Activated CD4-positive, alpha-beta T cell treated with anti-CD3 and anti-CD28 coated beads, Interleukin-2, Interleukin-6, amounts not matched to agents 100 ng/mL and 50 ng/mL, durations not matched to agents 16 hours and 8 hours (primary cell): ENCODE measurements around the gene YAE1.
A peak's percentile ranks its signal among the peaks of the same experiment; 100 is the strongest.

Source experiments
- DNase-seq: peaks from one replicate; pipeline ENCODE4 v3.0.0-alpha.2; 2020

Gene YAE1

DNA sequence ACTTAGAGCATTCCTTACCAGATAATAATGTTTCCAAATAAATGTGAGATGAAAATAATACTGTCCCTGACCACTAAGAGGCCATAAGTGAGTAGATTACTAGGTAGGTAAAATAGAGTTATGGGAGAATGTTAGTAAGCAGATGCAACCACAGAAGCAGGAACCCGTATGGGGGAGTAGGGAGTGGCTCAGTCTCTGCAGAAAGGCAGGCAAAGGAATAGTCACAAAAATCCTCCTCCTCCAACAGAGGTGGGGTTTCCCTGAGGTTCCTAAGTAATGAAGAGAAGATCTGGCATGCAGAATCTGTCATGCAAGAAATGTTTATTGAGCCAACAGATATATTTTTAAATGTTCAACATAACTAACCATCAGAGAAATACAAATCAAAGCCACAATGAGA, 9.0 kb upstream of the YAE1 start:
- DNase-seq, result no peak

DNA sequence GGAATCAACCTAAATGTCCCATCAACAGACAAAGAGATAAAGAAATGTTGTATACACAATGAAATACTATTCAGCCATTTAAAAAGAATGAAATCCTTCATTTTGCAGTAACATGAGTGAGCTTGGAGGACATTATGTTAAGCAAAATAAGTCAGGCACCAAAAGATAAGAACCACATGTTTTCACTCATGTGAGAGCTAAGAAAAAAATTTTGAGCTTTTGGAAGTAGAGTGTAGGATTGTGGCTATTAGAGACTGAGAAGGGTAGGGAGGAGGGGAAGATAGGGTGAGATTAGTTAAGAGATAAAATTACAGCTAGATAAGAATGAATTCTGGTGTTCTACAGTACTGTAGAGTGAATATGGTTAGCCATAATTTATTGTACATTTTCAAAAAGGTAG, 8.3 kb upstream of the YAE1 start:
- no peak for DNase-seq

GRCh38 chr7:39560408-39560807, 5.8 kb upstream of the YAE1 start:
- no peak for DNase-seq

DNA sequence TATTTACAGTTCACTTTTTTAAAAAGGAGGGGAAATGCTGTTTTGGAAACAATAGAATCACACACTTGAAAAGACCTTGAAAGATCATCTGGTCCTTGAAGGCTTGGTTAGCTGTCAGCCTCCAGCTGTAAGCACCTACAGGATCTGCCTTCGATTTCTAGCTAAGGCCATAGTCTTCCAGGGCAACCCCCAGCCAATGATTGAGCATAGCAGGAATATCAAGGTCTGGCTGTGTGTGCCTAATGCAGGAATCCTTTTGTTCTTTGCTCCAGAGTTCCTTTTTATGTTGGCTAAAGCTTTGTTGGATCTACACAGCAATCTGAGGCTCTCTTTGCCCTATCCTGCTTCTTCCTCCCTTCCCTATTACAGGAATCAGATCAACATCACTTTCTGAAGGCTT, 5.2 kb upstream of the YAE1 start:
- DNase-seq, result no peak

DNA sequence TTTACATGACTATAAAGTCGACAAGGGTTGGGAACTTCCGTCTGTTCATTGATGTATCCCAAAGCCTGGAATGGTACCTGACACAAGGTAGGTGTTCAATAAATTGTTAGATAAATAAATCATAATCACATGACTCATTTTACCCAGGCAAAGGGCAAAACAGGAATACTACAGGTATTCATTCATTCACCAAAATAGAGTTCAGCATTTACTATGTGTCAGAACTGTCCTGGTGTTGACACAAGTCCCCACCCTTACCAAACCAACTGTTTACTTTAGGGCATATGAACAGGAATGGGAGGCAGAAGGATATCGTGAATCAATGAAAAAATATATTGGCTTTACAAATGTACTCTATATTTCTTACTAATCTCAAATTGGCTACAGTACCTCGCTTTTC, 666 bp upstream of the YAE1 start:
- DNase-seq, result peak; percentile 15

GRCh38 chr7:39567294-39567693, 1.1 kb downstream of the YAE1 start:
- DNase-seq, result no peak

GRCh38 chr7:39574673-39575349, 8.6 kb downstream of the YAE1 start:
- DNase-seq, result no peak

GRCh38 chr7:39577229-39577874, 11.1 kb downstream of the YAE1 start:
- no peak for DNase-seq

DNA sequence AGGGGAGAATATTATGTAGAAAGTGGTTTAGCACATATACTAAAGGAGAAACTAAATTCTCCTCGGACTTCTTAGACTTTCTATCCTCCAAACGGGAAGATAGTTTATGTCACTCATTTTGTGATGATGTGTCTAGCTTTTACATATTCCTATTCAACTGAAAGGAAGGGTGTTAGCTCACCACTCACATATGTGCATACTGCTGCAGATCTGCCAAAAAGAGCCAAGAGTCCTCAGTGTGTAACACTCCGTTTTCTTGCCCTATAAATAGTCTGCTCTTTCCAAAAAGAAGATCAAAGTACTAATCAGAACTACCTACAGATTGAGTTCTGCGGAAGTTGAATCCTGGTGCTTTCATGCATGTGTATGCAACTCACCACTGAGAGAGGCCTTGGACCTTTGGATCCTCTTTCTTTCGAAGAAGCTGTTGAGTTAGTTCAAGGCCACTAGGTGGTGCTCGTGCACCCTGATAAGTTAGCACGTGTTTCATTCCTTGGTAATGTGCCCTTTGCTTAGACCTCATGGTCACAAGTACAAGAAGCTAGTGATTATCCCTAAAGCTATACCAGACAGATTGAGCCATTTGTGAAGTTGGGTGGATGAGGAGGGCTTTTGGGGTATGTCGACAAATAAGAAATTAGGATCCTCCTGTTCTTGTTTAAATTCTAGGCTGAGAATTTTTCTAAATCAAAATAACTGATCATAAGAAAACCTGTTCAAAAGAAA, 14.1 kb downstream of the YAE1 start:
- DNase-seq, result peak; percentile 87

DNA sequence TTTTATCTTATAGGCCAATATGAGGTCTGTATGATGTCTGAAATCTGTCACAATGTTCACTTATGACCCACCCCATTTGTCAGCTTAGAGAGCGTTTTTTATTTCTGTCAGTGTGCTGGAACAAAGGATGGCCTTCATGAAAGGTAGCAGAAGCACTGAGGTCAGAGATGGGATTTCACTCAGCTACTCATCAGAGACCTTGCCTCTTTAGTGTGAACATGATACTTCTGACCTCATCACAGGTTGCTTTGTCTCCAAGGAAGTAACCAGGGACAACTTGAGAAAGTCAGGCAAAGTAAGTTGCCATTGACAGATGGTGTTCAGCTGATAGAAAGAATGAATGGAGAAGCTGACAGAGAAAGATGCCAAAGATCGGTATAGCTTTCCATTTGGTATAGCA, 16.3 kb downstream of the YAE1 start:
- no peak for DNase-seq

- no peak for DNase-seq
These were observed 17.3 kb downstream of the YAE1 start for GRCh38 chr7:39583539-39583938.

DNA sequence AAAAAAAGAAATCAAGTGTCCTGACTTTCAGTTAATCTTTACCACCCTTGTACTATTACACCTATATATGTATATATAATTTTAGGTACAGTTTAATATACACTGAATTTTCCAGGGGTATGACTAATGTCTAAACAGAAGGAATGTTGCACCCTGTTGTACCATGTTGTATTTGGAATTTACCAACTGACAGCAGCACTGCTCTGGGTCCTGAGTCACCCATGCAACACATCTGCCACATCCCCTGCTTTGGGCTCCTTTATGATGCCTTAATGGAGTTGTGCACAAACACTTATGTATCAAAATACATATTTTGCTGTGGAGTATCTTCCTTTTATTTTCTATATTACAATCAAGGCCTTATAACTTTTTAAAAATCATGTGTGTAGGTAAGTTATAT, 21.2 kb downstream of the YAE1 start:
- DNase-seq, result no peak

GRCh38 chr7:39588416-39588815, 22.2 kb downstream of the YAE1 start:
- DNase-seq, result no peak

- DNase-seq, result peak; percentile 90
These were observed 23.3 kb downstream of the YAE1 start for GRCh38 chr7:39589323-39590111.

DNA sequence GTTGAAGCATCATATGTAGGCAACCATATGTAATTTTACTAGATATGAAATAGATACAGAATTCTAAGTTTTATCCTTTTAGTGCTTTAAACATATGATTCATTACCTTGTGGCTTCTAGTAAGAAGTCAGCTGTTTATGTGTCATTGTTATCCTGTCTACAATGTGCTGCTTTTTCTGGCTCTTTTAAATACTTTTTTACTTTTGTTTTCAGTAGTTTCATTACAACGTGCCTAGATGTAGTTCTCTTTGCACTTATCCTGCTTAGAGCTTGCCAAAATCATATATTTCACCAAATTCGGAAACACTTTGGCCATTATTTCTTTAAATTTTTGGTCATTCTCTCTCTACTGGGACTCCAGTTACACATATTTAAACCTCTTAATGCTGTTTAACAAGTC, 26.4 kb downstream of the YAE1 start:
- DNase-seq, result peak; percentile 20

- no peak for DNase-seq
These were observed 28.9 kb downstream of the YAE1 start for GRCh38 chr7:39594988-39595620.

- no peak for DNase-seq
These were observed 36.1 kb downstream of the YAE1 start for GRCh38 chr7:39602351-39602750.

DNA sequence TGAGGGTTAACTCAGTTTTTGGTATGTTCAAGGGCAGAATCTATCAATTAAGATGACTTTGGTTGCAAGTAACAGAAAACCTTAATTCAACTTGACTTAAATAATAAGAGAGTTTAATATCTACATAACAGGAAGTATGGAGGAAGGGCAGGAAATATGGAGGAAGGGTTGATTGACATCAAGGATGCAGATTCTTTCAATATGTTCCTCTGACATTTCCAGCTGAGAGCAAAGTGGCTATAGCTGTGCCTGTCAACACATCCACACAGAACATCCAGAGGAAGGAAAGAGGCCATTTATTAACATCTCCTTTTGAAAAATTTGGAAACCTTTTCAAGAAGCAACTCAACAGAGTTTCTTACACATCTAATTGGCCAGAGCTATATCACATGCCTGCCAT, 37.7 kb downstream of the YAE1 start:
- DNase-seq, result no peak

GRCh38 chr7:39605087-39605486, 38.9 kb downstream of the YAE1 start:
- no peak for DNase-seq

DNA sequence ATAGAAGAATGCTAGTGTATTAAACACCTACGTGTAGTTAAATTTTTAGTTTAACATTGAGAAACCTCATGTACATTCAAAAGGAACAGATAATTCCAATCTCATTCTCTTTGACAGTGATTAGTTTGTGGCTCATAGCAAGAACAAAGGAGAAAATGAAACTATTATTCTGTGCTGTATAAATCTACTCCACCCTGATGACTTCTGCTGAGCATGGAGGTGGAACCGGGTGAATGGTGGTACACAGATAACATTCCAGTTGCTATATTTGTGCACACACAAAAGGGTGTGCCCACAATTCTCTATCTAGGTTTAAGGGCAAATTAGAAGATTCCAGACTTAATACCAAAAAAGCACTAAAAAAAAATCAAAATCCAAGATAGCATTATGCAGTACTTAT, 40.1 kb downstream of the YAE1 start:
- DNase-seq, result no peak

DNA sequence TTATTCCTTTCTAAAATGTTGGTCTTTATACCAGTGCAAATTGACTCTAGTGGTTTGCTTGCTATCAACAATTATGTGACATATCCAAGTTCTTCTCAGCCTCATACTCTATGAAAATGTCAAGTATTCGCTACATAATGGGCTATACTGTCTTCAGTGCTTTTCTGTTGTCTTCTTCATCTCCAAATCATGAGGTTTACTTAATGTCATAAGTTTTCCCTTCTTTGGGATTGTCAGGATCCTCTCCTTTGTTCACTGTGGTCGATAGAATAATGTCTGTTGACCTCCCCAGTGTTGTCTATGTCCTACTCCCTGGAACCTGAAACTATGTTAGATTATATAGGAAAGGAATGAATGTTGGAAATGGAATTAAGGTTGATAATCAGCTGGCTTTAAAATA, 40.7 kb downstream of the YAE1 start:
- no peak for DNase-seq

DNA sequence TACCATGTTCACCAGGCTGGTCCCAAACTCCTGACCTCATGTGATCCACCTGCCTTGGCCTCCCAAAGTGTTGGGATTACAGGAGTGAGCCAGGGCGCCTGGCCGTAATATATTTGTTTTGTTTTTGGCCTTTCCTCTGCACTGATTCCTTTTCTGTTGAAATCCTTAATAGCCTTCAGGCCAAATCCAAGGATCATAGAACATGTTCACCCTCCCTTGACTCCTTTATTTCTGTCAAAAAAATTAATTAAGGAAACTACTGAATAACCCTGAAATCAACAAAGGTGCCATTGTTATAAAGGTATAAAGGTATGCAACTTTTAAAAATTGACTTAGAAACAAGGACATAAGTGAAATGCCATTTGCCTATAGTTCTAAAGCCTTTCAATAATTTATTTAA, 41.7 kb downstream of the YAE1 start:
- no peak for DNase-seq

DNA sequence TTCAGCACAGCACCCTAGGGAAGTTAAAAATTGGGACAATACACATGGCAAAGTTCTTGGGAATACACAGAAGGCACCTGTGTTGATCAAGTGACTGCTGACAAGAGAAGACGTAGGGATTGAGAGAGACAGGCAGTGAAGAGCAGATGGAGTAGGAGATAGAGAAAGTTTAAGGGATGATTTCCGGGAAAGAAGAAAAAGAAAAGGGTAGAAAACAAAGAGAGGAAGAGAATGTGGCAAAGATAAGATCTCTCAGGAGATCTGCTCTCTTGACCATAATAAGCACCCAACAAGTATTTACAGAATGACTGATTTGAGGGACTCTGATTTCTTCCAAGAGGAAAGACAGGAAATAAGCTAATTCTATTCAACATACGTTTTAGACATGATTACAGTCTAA, 42.1 kb downstream of the YAE1 start:
- no peak for DNase-seq
